Measurements from ENCODE around the gene EFNA2.
"Not testable (repeated sequence)": the region's sequence is repeated elsewhere in the genome, so short reads cannot be mapped to it uniquely, and the experiment has no call there.

Gene EFNA2

DNA sequence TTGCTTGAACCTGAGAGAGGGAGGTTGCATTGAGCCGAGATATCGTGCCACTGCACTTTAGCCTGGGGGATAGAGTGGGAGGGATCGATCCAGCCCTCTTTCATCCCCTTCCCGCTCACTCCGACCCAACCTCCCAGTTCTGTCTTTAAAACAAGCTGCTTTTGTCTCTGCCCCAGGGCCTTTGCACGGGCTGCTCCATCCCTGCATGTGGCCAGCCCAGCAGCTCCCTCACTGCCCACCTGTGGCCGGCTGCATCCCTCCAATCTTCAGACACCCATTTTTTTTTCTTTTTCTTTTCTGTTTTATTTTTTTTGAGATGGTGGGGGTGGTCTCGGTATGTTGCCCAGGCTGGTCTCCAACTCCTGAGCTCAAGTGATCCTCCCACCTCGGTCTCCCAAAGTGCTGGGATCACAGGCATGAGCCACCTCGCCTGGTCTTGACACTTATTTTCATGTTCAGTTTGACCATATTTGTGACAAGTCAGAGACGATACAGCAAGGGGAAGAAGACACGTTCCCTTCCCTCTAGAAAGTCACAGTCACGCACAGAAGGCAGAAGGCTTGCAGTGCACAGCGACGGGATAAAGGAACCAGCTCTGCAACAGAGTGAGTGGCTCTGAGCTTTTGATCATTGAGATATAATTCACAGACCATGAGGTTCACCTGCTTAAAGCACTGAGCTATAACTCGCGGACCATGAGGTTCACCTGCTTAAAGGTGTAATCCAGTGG is 31.8 kb downstream of the EFNA2 start:
- no peak for TF ChIP-seq ARNTL (CRISPR knock-in tag; IDR thresholded peaks at IDR 0.05; ENCODE audit: borderline replicate concordance, low read depth)
- TF ChIP-seq RARB (CRISPR knock-in tag; IDR thresholded peaks at IDR 0.05) = no peak
- no peak for TF ChIP-seq ZFP30 (CRISPR knock-in tag; IDR thresholded peaks at IDR 0.05)
- no peak for TF ChIP-seq OSR1 (CRISPR knock-in tag; IDR thresholded peaks at IDR 0.05)
- TF ChIP-seq TOX (CRISPR knock-in tag; IDR thresholded peaks at IDR 0.05; ENCODE audit: borderline replicate concordance) = no peak
- no peak for TF ChIP-seq BACH2 (CRISPR knock-in tag; IDR thresholded peaks at IDR 0.05; ENCODE audit: borderline replicate concordance)
- TF ChIP-seq, protein P1, sequence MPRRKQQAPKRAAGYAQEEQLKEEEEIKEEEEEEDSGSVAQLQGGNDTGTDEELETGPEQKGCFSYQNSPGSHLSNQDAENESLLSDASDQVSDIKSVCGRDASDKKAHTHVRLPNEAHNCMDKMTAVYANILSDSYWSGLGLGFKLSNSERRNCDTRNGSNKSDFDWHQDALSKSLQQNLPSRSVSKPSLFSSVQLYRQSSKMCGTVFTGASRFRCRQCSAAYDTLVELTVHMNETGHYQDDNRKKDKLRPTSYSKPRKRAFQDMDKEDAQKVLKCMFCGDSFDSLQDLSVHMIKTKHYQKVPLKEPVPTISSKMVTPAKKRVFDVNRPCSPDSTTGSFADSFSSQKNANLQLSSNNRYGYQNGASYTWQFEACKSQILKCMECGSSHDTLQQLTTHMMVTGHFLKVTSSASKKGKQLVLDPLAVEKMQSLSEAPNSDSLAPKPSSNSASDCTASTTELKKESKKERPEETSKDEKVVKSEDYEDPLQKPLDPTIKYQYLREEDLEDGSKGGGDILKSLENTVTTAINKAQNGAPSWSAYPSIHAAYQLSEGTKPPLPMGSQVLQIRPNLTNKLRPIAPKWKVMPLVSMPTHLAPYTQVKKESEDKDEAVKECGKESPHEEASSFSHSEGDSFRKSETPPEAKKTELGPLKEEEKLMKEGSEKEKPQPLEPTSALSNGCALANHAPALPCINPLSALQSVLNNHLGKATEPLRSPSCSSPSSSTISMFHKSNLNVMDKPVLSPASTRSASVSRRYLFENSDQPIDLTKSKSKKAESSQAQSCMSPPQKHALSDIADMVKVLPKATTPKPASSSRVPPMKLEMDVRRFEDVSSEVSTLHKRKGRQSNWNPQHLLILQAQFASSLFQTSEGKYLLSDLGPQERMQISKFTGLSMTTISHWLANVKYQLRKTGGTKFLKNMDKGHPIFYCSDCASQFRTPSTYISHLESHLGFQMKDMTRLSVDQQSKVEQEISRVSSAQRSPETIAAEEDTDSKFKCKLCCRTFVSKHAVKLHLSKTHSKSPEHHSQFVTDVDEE (CRISPR knock-in tag; IDR thresholded peaks at IDR 0.05) = no peak
- TF ChIP-seq, protein P2, sequence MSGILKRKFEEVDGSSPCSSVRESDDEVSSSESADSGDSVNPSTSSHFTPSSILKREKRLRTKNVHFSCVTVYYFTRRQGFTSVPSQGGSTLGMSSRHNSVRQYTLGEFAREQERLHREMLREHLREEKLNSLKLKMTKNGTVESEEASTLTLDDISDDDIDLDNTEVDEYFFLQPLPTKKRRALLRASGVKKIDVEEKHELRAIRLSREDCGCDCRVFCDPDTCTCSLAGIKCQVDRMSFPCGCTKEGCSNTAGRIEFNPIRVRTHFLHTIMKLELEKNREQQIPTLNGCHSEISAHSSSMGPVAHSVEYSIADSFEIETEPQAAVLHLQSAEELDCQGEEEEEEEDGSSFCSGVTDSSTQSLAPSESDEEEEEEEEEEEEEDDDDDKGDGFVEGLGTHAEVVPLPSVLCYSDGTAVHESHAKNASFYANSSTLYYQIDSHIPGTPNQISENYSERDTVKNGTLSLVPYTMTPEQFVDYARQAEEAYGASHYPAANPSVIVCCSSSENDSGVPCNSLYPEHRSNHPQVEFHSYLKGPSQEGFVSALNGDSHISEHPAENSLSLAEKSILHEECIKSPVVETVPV (CRISPR knock-in tag; IDR thresholded peaks at IDR 0.05) = no peak
- TF ChIP-seq, protein P3, sequence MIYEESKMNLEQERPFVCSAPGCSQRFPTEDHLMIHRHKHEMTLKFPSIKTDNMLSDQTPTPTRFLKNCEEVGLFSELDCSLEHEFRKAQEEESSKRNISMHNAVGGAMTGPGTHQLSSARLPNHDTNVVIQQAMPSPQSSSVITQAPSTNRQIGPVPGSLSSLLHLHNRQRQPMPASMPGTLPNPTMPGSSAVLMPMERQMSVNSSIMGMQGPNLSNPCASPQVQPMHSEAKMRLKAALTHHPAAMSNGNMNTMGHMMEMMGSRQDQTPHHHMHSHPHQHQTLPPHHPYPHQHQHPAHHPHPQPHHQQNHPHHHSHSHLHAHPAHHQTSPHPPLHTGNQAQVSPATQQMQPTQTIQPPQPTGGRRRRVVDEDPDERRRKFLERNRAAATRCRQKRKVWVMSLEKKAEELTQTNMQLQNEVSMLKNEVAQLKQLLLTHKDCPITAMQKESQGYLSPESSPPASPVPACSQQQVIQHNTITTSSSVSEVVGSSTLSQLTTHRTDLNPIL (CRISPR knock-in tag; IDR thresholded peaks at IDR 0.05; ENCODE audit: low read depth) = no peak
- no peak for TF ChIP-seq ZNF70 (CRISPR knock-in tag; IDR thresholded peaks at IDR 0.05)
- TF ChIP-seq, protein P4, sequence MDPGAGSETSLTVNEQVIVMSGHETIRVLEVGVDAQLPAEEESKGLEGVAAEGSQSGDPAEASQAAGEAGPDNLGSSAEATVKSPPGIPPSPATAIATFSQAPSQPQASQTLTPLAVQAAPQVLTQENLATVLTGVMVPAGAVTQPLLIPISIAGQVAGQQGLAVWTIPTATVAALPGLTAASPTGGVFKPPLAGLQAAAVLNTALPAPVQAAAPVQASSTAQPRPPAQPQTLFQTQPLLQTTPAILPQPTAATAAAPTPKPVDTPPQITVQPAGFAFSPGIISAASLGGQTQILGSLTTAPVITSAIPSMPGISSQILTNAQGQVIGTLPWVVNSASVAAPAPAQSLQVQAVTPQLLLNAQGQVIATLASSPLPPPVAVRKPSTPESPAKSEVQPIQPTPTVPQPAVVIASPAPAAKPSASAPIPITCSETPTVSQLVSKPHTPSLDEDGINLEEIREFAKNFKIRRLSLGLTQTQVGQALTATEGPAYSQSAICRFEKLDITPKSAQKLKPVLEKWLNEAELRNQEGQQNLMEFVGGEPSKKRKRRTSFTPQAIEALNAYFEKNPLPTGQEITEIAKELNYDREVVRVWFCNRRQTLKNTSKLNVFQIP (CRISPR knock-in tag; IDR thresholded peaks at IDR 0.05; ENCODE audit: borderline replicate concordance, low read depth) = no peak
- no peak for TF ChIP-seq ZC3H10 (CRISPR knock-in tag; IDR thresholded peaks at IDR 0.05)
- TF ChIP-seq, protein P5, sequence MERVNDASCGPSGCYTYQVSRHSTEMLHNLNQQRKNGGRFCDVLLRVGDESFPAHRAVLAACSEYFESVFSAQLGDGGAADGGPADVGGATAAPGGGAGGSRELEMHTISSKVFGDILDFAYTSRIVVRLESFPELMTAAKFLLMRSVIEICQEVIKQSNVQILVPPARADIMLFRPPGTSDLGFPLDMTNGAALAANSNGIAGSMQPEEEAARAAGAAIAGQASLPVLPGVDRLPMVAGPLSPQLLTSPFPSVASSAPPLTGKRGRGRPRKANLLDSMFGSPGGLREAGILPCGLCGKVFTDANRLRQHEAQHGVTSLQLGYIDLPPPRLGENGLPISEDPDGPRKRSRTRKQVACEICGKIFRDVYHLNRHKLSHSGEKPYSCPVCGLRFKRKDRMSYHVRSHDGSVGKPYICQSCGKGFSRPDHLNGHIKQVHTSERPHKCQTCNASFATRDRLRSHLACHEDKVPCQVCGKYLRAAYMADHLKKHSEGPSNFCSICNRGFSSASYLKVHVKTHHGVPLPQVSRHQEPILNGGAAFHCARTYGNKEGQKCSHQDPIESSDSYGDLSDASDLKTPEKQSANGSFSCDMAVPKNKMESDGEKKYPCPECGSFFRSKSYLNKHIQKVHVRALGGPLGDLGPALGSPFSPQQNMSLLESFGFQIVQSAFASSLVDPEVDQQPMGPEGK (CRISPR knock-in tag; IDR thresholded peaks at IDR 0.05; ENCODE audit: borderline replicate concordance) = no peak
- no peak for ATAC-seq

DNA sequence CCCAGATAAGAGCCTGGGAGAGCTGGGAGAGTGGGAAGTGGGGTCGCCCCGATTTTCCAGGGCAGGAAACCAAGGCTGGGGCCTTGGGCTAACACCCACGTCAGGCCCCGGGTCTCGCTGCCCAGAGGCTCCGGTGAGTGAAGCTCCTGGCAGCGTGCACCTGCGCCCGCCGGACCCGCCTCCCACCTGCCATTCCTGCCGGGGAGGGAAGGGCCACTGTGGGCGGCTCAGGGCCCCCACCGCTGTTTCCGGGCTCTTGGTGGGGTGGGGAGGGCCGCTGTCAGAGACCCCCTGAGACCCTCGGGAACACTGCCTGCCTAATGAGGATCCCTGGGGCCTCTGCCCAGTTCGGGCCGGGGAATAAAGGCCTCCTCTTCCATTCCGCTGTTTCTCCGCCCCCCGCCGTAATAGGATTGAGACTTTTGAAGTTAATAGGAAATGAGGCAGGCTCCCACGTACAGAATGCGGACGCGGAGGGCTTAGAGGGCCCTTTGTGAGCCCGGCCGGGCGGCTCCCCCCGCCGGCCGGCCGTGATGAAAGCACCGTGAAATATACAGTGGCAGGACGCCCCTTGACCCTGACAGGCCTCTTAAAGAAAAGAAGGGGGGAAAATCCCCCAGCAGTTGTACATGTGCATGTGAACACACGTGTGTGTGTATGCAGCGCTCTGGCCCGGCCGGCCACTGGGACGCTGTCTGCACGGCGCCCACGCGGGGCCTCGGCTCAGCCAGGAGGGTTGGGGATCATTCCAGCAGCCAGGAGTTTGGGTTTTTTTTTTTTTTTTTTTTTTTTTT is 33.2 kb downstream of the EFNA2 start:
- no peak for ATAC-seq

DNA sequence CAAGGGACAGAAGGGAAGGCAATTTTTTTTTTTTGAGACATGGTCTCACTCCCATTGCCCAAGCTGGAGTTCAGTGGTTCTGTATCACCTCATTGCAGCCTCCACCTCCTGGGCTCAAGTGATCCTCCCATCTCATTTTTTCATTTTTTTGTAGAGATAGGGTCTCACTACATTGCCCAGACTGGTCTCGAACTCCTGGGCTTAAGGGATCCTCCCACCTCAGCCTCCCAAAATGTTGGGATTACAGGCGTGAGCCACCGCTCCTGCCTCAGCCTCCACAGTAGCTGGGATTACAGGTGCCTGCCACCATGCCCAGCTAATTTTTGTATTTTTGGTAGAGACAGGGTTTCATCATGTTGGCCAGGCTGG is 34.6 kb downstream of the EFNA2 start:
- not testable (repeated sequence) for ATAC-seq

More for the DNA sequence above, 33.2 kb downstream of the EFNA2 start:
- TF ChIP-seq GLIS3 (CRISPR knock-in tag; IDR thresholded peaks at IDR 0.05) (no peak), ZNF565 (CRISPR knock-in tag; conservative IDR thresholded peaks at IDR 0.05; ENCODE audit: low read depth) (no peak), TOX (CRISPR knock-in tag; IDR thresholded peaks at IDR 0.05; ENCODE audit: borderline replicate concordance) (no peak), BACH2 (CRISPR knock-in tag; IDR thresholded peaks at IDR 0.05; ENCODE audit: borderline replicate concordance) (no peak)

DNA sequence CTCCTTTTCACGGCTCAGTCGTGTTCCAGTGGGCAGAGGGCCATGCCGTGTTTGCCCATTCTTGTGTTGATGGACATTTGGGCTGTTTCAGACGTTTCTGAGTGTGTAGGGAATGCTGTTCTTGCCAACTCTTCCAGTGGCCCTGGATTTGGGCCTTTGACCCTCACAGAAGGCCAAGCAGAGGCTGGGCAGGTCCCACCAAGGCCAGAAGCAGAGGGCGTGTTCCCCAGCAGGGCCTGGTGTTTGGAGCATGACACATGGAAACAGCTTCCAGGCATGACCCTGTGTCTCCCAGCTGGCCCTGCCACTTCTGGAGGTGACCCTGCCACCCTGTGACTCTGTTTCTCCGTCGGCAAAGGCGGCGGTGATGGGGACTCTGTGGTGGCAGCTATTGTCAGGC is 35.9 kb downstream of the EFNA2 start:
- TF ChIP-seq, protein P2 (CRISPR knock-in tag; IDR thresholded peaks at IDR 0.05) = no peak
- TF ChIP-seq ISL1 (CRISPR knock-in tag; IDR thresholded peaks at IDR 0.05) (no peak), ESRRG (CRISPR knock-in tag; IDR thresholded peaks at IDR 0.05) (no peak)
- ATAC-seq = no peak
